Neural cell (in vitro differentiated cells): Measurements from ENCODE around the gene EIF4A2.

Experiments
- CTCF ChIP-seq: fragments of 450-650 bp; IDR thresholded peaks from 2 replicates; pipeline ENCODE4 v1.5.1; 2014; ENCODE audit warnings: antibody characterized with exemption, mild to moderate bottlenecking, moderate library complexity; ENCODE audit not compliant: poor library complexity, severe bottlenecking
- EZH2 ChIP-seq: fragments of 200-600, 300-800 bp; shearing (Covaris generic), sonication (generic); IDR thresholded peaks from 2 replicates; pipeline ENCODE4 v1.6.1; 2014; ENCODE audit warnings: antibody characterized with exemption, low read length, borderline replicate concordance, mild to moderate bottlenecking; ENCODE audit not compliant: insufficient read depth, poor library complexity, severe bottlenecking
- POLR2AphosphoS5 ChIP-seq: IDR thresholded peaks from 2 replicates; pipeline ENCODE4 v1.6.1; 2012
- SMC3 ChIP-seq: fragments of 450-650 bp; conservative IDR thresholded peaks from 2 replicates; pipeline ENCODE4 v1.6.1; 2014; ENCODE audit warnings: antibody characterized with exemption, mild to moderate bottlenecking, moderate library complexity; ENCODE audit not compliant: poor library complexity
- TAF1 ChIP-seq: IDR thresholded peaks from 2 replicates; pipeline ENCODE4 v1.6.1; 2012; ENCODE audit warnings: low read depth

- no peak for TF ChIP-seq CTCF
- no peak for TF ChIP-seq TAF1
- no peak for TF ChIP-seq EZH2
- TF ChIP-seq POLR2AphosphoS5: no peak
- TF ChIP-seq SMC3: no peak
Observed at GRCh38 chr3:186760141-186760833, 23.1 kb upstream of the EIF4A2 start.
